NOMO-1 treated with dmso at 0.1 percent for 144 hours (cell line): ENCODE measurements around the gene SLC25A13.

ENCODE experiments used
- DNase-seq: peaks from one replicate; lab custom pipeline; 2025; ENCODE audit not compliant: unreplicated experiment; lab: John Stamatoyannopoulos, UW

Gene SLC25A13

GRCh38 chr7:96104984-96105383, 216.9 kb downstream of the SLC25A13 start:
- no peak for DNase-seq

- no peak for DNase-seq
These were observed 219.6 kb downstream of the SLC25A13 start for GRCh38 chr7:96102096-96102811.

- DNase-seq = no peak
These were observed 221.2 kb downstream of the SLC25A13 start for GRCh38 chr7:96100737-96101136.

GRCh38 chr7:96097835-96098234, 224.1 kb downstream of the SLC25A13 start:
- no peak for DNase-seq

- no peak for DNase-seq
These were observed 228.5 kb downstream of the SLC25A13 start for GRCh38 chr7:96093435-96093834.

- DNase-seq = no peak
These were observed 231.1 kb downstream of the SLC25A13 start for GRCh38 chr7:96090756-96091155.

- DNase-seq = peak; percentile 77
These were observed 232.4 kb downstream of the SLC25A13 start for GRCh38 chr7:96089511-96089910.

GRCh38 chr7:96088579-96088978, 233.3 kb downstream of the SLC25A13 start:
- DNase-seq = peak; percentile 76

GRCh38 chr7:96085953-96086352, 235.9 kb downstream of the SLC25A13 start:
- no peak for DNase-seq

GRCh38 chr7:96084881-96085553, 236.9 kb downstream of the SLC25A13 start:
- DNase-seq = no peak

- DNase-seq = peak; percentile 85
These were observed 241.9 kb downstream of the SLC25A13 start for GRCh38 chr7:96080027-96080426.

GRCh38 chr7:96076350-96076707, 245.6 kb downstream of the SLC25A13 start:
- no peak for DNase-seq

GRCh38 chr7:96075510-96076349, 246.2 kb downstream of the SLC25A13 start:
- peak; percentile 97 for DNase-seq

GRCh38 chr7:96074871-96075270, 247.0 kb downstream of the SLC25A13 start:
- DNase-seq = no peak
